AG10803 (cell line): ENCODE measurements around the gene PSME4.
A peak's percentile ranks its signal among the peaks of the same experiment; 100 is the strongest.
"Not testable (repeated sequence)": the region's sequence is repeated elsewhere in the genome, so short reads cannot be mapped to it uniquely, and the experiment has no call there.

Experiments
- DNase-seq: peaks from one replicate; pipeline ENCODE4 v3.0.0; 2010; ENCODE audit warnings: low read depth
- H3K4me3 ChIP-seq: 2 replicates; pipeline ENCODE4 v1.5.1; 2011; ENCODE audit warnings: mild to moderate bottlenecking, low read length, control low read depth
- TF ChIP-seq, protein P1 (sequence below): conservative IDR thresholded peaks from 2 replicates; pipeline ENCODE4 v1.5.1; 2011; ENCODE audit warnings: mild to moderate bottlenecking, low read length, control low read depth, inconsistent platforms

The PSME4 gene

GRCh38 chr2:53944542-53944941, 26.3 kb downstream of the PSME4 start:
- no peak for DNase-seq
- TF ChIP-seq, protein P1, sequence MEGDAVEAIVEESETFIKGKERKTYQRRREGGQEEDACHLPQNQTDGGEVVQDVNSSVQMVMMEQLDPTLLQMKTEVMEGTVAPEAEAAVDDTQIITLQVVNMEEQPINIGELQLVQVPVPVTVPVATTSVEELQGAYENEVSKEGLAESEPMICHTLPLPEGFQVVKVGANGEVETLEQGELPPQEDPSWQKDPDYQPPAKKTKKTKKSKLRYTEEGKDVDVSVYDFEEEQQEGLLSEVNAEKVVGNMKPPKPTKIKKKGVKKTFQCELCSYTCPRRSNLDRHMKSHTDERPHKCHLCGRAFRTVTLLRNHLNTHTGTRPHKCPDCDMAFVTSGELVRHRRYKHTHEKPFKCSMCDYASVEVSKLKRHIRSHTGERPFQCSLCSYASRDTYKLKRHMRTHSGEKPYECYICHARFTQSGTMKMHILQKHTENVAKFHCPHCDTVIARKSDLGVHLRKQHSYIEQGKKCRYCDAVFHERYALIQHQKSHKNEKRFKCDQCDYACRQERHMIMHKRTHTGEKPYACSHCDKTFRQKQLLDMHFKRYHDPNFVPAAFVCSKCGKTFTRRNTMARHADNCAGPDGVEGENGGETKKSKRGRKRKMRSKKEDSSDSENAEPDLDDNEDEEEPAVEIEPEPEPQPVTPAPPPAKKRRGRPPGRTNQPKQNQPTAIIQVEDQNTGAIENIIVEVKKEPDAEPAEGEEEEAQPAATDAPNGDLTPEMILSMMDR, result no peak
- no peak overlapping the region for H3K4me3 ChIP-seq

GRCh38 chr2:53942280-53942679, 28.5 kb downstream of the PSME4 start:
- no peak overlapping the region for H3K4me3 ChIP-seq
- no peak for DNase-seq
- TF ChIP-seq, protein P1, result no peak

DNA sequence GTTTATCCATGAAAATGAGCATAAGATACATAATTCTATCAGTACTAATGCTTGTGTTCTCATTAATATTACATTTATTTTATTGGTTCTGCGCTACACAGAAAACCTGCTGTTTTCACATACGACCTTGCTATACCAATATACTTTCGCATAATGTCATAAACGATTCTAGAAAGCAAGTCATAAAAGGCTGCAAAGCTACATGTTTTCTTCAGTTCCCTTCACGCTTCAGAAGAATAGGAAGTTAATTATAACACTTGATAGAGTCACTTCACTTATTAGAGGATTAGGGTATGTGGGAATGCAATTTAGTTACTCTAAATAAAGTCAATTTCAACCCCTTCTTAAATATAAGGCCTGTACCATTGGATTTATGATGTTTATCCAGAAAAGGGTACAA, 29.0 kb downstream of the PSME4 start:
- TF ChIP-seq, protein P1, result no peak
- no peak for DNase-seq
- no peak overlapping the region for H3K4me3 ChIP-seq

DNA sequence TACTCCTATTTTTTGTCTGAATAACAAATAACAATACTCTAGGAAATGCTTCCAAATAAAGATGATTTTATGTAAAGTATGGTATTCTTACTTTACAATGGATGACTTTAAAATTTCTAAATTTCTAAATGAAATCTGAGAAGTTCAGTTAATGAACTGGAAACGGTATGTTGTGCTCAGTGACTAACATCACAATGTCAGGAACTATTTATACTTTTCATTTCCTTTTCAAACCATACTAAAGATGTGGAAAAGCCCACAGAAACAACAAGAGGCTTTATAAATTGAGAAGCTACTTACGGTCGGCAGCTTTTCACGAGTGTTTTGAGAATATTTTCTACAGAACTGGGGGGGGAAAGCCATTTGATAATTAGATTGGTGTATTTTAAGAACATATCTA, 31.1 kb downstream of the PSME4 start:
- no peak overlapping the region for H3K4me3 ChIP-seq
- TF ChIP-seq, protein P1, result no peak
- no peak for DNase-seq

DNA sequence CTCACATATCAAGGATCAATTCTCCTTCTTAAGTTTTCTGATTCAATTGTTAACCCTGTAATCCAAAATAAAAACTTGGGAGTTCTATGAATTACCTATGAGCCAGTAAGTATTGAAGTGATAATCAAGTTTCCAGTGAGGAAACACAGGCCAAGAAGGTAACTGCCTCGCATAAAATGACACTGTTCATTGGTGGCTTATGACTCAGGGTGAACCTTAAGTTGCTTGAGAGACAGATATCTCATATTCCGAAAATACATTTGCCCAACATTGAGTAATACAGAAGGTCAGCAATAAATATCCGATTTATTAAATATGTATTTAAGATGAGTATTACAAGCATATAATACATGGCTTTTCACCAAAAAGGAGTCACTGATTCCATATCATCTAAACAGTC, 31.9 kb downstream of the PSME4 start:
- DNase-seq, result no peak
- no peak overlapping the region for H3K4me3 ChIP-seq
- TF ChIP-seq, protein P1, result no peak

DNA sequence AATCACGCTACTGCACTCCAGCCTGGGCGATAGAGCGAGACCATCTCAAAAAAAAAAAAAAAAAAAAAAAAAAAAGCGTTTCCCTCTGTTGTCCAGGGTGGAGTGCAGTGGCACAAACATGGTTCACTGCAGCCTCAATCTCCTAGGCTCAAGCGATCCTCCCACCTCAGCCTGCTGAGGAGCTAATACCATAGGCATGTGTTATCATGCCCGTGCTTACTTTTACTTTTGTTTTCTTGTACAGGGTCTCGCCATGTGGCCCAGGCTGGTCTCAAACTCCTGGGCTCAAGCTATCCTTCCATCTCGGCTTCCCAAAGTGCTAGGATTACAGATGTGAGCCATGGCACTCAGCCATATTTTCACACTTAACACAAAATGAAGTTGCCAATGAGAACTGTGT, 37.5 kb downstream of the PSME4 start:
- no peak overlapping the region for H3K4me3 ChIP-seq
- no peak for DNase-seq
- TF ChIP-seq, protein P1, result no peak

- not testable (repeated sequence) for H3K4me3 ChIP-seq, DNase-seq
Measured at GRCh38 chr2:53926321-53926720, 44.5 kb downstream of the PSME4 start.

- TF ChIP-seq, protein P1, result no peak
- peak; percentile 52 for DNase-seq
- no peak overlapping the region for H3K4me3 ChIP-seq
Measured at GRCh38 chr2:53913721-53914120, 57.1 kb downstream of the PSME4 start.
